HEK293T (cell line): Measurements from ENCODE around the gene ZMIZ1.

Source experiments
- BHLHE40 ChIP-seq: fragments of 450-650 bp; IDR thresholded peaks from 2 replicates; pipeline ENCODE4 v1.6.1; 2016; ENCODE audit warnings: mild to moderate bottlenecking, moderate library complexity, borderline replicate concordance
- CTBP1 ChIP-seq: fragments of 450-650 bp; IDR thresholded peaks from 2 replicates; pipeline ENCODE4 v1.6.1; 2016; ENCODE audit warnings: borderline replicate concordance
- ELF4 ChIP-seq: fragments of 450-650 bp; IDR thresholded peaks from 2 replicates; pipeline ENCODE4 v1.6.1; 2017; ENCODE audit warnings: antibody characterized with exemption
- FOXA1 ChIP-seq: fragments of 450-650 bp; IDR thresholded peaks from 2 replicates; pipeline ENCODE4 v1.6.1; 2016; ENCODE audit warnings: mild to moderate bottlenecking
- FOXK2 ChIP-seq: fragments of 450-650 bp; IDR thresholded peaks from 2 replicates; pipeline ENCODE4 v1.6.1; 2016; ENCODE audit warnings: mild to moderate bottlenecking
- FOXM1 ChIP-seq: fragments of 450-650 bp; IDR thresholded peaks from 2 replicates; pipeline ENCODE4 v1.6.1; 2017; ENCODE audit warnings: mild to moderate bottlenecking, borderline replicate concordance
- HDGF ChIP-seq: fragments of 450-650 bp; IDR thresholded peaks from 2 replicates; pipeline ENCODE4 v1.6.1; 2017; ENCODE audit warnings: antibody characterized with exemption, borderline replicate concordance
- L3MBTL2 ChIP-seq: fragments of 450-650 bp; conservative IDR thresholded peaks from 2 replicates; pipeline ENCODE4 v1.6.1; 2016; ENCODE audit warnings: mild to moderate bottlenecking
- LEF1 ChIP-seq: fragments of 450-650 bp; IDR thresholded peaks from 2 replicates; pipeline ENCODE4 v1.6.1; 2017; ENCODE audit warnings: mild to moderate bottlenecking, borderline replicate concordance
- PKNOX1 ChIP-seq: fragments of 450-650 bp; IDR thresholded peaks from 2 replicates; pipeline ENCODE4 v1.6.1; 2016
- SP1 ChIP-seq: fragments of 450-650 bp; IDR thresholded peaks from 2 replicates; pipeline ENCODE4 v1.6.1; 2017
- SUZ12 ChIP-seq: fragments of 450-650 bp; IDR thresholded peaks from 2 replicates; pipeline ENCODE4 v1.6.1; 2016; ENCODE audit warnings: mild to moderate bottlenecking
- TARDBP ChIP-seq: fragments of 450-650 bp; IDR thresholded peaks from 2 replicates; pipeline ENCODE4 v1.6.1; 2016
- ZNF384 ChIP-seq: fragments of 450-650 bp; IDR thresholded peaks from 2 replicates; pipeline ENCODE4 v1.6.1; 2016

- TF ChIP-seq SUZ12, result no peak
- TF ChIP-seq LEF1, result no peak
- no peak for TF ChIP-seq FOXK2
- no peak for TF ChIP-seq BHLHE40
- no peak for TF ChIP-seq HDGF
- TF ChIP-seq PKNOX1, result no peak
- no peak for TF ChIP-seq FOXM1
- no peak for TF ChIP-seq CTBP1
- TF ChIP-seq FOXA1, result no peak
- no peak for TF ChIP-seq SP1
- TF ChIP-seq TARDBP, result no peak
- TF ChIP-seq ZNF384, result no peak
- TF ChIP-seq ELF4, result no peak
- TF ChIP-seq L3MBTL2, result no peak
Observed at GRCh38 chr10:79182781-79183467, 114.2 kb downstream of the ZMIZ1 start.
